ENCODE results near the gene ABO. TPM values are rescaled to one million over a fixed set of nuclear protein-coding genes. Genes with fewer than 3 reads are reported as not detected.
"Not testable (repeated sequence)": the region's sequence is repeated elsewhere in the genome, so short reads cannot be mapped to it uniquely, and the experiment has no call there.

The ABO gene
- total RNA-seq, 2 donors from 2014 or later = 58.0 to 77.7 TPM

DNA sequence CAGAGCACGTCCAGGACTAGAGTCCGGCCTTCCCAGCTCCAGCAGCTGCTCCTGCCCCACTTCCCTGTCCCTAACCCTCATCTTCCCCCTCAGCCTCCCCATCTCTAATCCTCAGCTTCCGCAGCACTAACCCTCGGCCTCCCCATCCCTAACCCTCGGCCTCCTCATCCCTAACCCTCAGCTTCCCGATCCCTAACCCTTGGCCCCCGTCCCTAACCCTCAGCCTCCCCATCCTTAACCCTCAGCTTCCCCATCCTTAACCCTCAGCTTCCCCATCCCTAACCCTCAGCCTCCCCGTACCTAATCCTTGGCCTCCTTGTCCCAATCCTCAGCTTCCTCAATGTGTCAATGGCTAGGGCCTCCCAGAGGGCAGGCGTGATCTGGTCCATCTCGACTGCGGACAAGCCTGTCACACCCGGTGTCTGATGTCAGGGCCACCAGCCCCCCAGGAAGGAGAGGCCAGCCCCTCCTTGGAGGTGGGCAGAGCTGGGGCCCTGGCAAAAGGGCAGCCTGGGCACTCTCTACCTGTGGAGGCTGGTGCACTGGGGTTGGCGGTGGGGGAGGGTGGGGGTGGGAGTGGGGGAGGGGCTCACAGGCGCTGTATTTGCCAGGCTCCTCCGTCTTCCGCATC, 67.3 kb downstream of the ABO start:
- Histone ChIP-seq H3K27me3 (no peaks in the 10 kb centered on the region), H3K4me1 (no peaks in the 10 kb centered on the region), H3K9ac (ENCODE audit: low read depth in 2 of 2, low read length in 2 of 2) (no peak overlapping the region), H3K36me3 (no peaks in the 10 kb centered on the region), H3K27ac (no peak overlapping the region), H3K9me3 (no peaks in the 10 kb centered on the region), H3K4me3 (no peak overlapping the region)
- TF ChIP-seq, protein P1, sequence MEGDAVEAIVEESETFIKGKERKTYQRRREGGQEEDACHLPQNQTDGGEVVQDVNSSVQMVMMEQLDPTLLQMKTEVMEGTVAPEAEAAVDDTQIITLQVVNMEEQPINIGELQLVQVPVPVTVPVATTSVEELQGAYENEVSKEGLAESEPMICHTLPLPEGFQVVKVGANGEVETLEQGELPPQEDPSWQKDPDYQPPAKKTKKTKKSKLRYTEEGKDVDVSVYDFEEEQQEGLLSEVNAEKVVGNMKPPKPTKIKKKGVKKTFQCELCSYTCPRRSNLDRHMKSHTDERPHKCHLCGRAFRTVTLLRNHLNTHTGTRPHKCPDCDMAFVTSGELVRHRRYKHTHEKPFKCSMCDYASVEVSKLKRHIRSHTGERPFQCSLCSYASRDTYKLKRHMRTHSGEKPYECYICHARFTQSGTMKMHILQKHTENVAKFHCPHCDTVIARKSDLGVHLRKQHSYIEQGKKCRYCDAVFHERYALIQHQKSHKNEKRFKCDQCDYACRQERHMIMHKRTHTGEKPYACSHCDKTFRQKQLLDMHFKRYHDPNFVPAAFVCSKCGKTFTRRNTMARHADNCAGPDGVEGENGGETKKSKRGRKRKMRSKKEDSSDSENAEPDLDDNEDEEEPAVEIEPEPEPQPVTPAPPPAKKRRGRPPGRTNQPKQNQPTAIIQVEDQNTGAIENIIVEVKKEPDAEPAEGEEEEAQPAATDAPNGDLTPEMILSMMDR (IDR thresholded peaks at IDR 0.05) = no peak
- intact Hi-C loops (cut with DNase I) = no loop called here
- no peak for DNase-seq

DNA sequence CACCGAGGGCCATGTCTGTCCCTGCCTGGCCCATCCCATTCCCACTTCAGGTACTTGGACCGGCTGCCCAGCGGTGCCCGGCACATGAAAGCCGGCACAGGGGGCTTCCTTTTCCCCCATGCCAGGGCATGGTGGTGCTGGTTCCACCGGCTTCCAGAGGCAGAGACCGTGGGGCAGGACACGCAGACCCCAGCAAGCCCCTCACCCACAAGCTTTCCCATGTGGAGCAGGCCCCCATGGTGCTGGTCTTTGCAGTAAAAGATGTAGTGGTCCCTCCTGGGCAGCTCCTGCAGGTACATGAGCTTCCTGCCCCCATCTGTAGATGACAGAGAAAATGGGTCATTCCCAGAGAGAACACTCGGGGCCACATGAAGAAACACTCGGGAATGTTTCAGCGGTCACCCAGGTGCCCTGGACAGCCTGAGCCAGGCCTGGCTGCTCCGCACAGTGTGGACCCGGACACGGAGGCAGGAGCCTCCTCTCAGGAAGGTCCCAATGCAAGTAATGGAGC, 67.9 kb downstream of the ABO start:
- intact Hi-C loops (cut with DNase I) = no loop called here
- TF ChIP-seq, protein P1 (IDR thresholded peaks at IDR 0.05) = no peak
- no peaks in the 10 kb centered on the region for H3K36me3 ChIP-seq
- no peak overlapping the region for H3K27ac ChIP-seq
- no peak for DNase-seq
- no peak overlapping the region for H3K4me3 ChIP-seq
- no peaks in the 10 kb centered on the region for H3K27me3 ChIP-seq
- no peaks in the 10 kb centered on the region for H3K4me1 ChIP-seq
- no peak overlapping the region for H3K9ac ChIP-seq (ENCODE audit: low read depth in 2 of 2, low read length in 2 of 2)
- H3K9me3 ChIP-seq = no peaks in the 10 kb centered on the region

DNA sequence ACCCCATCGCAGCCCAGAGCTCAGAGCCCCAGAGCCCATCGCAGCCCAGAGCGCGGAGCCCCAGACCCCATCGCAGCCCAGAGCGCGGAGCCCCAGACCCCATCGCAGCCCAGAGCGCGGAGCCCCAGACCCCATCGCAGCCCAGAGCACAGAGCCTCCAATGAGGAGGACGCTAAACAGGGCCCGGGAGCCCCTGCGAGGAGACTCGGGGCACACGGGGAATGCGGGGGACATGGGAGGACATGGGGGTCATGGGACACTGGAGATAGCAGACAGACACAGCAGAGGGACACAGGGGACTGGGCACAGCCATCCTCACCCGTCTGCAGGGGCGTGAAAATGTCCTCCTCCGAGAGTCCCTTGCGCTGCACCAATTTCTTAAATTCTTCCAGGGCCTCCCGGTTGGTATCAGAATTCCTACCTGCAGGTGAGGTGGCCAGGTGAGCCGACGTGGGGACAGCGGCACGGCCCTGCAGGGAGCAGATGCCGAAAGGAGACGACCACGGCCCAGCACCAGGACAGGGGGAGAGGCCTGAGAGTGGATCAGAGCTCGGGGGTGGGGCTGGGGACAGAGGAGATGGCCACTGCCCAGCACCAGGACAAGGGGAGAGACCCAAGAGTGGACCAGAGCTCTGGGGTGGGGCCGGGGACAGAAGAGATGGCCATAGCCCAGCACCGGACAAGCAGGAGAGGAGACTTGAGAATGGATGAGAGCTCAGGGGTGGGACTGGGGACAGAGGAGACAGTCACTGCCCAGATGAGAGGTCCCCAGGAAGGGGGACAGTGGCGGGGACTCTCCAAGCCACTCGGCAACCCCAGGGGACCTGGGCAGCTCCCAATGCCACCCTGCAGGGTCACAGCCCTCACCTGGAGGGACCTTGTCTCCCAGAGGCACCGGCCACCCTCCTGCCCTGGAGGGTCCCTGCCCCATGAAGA, 68.7 kb downstream of the ABO start:
- TF ChIP-seq, protein P1 (IDR thresholded peaks at IDR 0.05) = no peak
- no peak overlapping the region for H3K9ac ChIP-seq (ENCODE audit: low read depth in 2 of 2, low read length in 2 of 2)
- H3K4me1 ChIP-seq = no peaks in the 10 kb centered on the region
- H3K27me3 ChIP-seq = no peaks in the 10 kb centered on the region
- no peak for DNase-seq
- H3K36me3 ChIP-seq = no peaks in the 10 kb centered on the region
- intact Hi-C loops (cut with DNase I) = no loop called here
- no peaks in the 10 kb centered on the region for H3K9me3 ChIP-seq
- H3K27ac ChIP-seq = no peak overlapping the region
- H3K4me3 ChIP-seq = no peak overlapping the region

DNA sequence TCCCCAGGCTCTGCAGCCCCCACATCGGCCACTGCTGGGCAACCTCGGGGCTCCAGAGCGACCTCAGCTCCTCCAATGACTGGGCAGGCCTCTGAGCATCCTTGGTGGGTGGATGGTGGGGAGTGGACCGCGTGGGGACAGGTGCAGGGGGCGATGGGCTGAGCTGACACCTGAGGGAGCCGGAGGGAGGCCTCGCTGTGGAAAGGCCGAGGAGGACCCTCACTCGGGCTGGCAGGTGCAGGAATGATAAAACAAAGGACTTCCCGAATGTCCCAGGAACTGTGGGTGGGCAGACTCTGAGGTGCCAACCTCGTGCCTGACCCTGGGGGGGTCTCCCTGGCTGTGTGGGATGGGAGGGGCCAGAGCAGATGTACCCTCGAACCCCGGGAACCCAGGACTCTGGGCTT, 69.5 kb downstream of the ABO start:
- H3K27me3 ChIP-seq; H3K36me3 ChIP-seq; DNase-seq; H3K27ac ChIP-seq; intact Hi-C loops (cut with DNase I); H3K9ac ChIP-seq (ENCODE audit: low read depth in 2 of 2, low read length in 2 of 2); H3K4me1 ChIP-seq; H3K4me3 ChIP-seq; H3K9me3 ChIP-seq: not testable (repeated sequence)

Other genes with a start within 250 kb of the ABO start
- gene GTF3C5, start 244.2 kb downstream of the ABO start, total RNA-seq = 10 to 100 TPM; 42.3 to 70.9 TPM
- gene CEL, start 213.2 kb downstream of the ABO start, total RNA-seq = 10 to 100 TPM in 1 of 2 donors, under 1 TPM in 1; 0.61 to 16.6 TPM
- 10 to 100 TPM; 24.2 to 39.7 TPM for gene RALGDS, start 154.0 kb downstream of the ABO start, total RNA-seq
- gene GBGT1, start 111.3 kb downstream of the ABO start, total RNA-seq = 1 to 10 TPM; 4.6 to 4.8 TPM
- not detected for gene OBP2B, start 66.0 kb downstream of the ABO start, total RNA-seq
- gene SURF6, start 61.0 kb upstream of the ABO start, total RNA-seq = 10 to 100 TPM; 16.0 to 41.2 TPM
- 10 to 100 TPM; 16.5 to 21.3 TPM for gene MED22, start 72.9 kb upstream of the ABO start, total RNA-seq
- gene RPL7A, start 73.0 kb upstream of the ABO start, total RNA-seq = 1,000 to 10,000 TPM; 1,628 to 2,136 TPM
- 10 to 100 TPM; 63.3 to 66.7 TPM for gene SURF1, start 81.3 kb upstream of the ABO start, total RNA-seq
- 10 to 100 TPM in 1 of 2 donors, 1 to 10 TPM in 1; 9.4 to 18.7 TPM for gene SURF2, start 81.3 kb upstream of the ABO start, total RNA-seq
- gene SURF4, start 100.9 kb upstream of the ABO start, total RNA-seq = 100 to 1,000 TPM; 176 to 267 TPM
- under 1 TPM in 1 of 2 donors, not detected in 1; 0.45 TPM for gene STKLD1, start 101.2 kb upstream of the ABO start, total RNA-seq
- gene REXO4, start 142.8 kb upstream of the ABO start, total RNA-seq = 10 to 100 TPM; 17.3 to 38.6 TPM
- gene ADAMTS13, start 147.2 kb upstream of the ABO start, total RNA-seq = 1 to 10 TPM; 4.2 TPM
- gene CACFD1, start 184.8 kb upstream of the ABO start, total RNA-seq = 10 to 100 TPM; 56.8 to 60.7 TPM
- 1 to 10 TPM; 2.4 to 2.8 TPM for gene SLC2A6, start 203.9 kb upstream of the ABO start, total RNA-seq
- gene MYMK, start 249.8 kb upstream of the ABO start, total RNA-seq = not detected

Data from colonic mucosa (tissue), 4 donors.